GM21529 (cell line): Measurements from ENCODE around the gene ADCY9.
"Not testable (repeated sequence)": the region's sequence is repeated elsewhere in the genome, so short reads cannot be mapped to it uniquely, and the experiment has no call there.

Experiments
- ATAC-seq: cut with Tn5 transposase; IDR thresholded peaks from one replicate; pipeline ENCODE4 v1.9.1; 2021; ENCODE audit not compliant: unreplicated experiment

Gene ADCY9

DNA sequence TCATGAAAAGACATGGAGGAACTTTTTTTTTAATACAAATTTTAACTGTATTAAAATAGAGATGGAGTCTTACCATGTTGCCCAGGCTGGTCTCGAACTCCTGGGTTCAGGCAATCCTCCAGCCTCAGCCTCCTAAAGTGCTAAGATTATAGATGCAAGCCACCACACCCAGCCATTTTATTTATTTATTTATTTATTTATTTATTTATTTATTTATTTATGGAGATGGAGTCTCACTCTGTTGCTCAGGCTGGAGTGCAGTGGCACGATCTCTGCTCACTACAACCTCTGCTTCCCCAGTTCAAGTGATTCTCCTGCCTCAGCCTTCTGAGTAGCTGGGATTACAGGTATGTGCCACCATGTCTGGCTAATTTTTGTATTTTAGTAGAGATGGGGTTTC is 189.1 kb downstream of the ADCY9 start:
- ATAC-seq: not testable (repeated sequence)

DNA sequence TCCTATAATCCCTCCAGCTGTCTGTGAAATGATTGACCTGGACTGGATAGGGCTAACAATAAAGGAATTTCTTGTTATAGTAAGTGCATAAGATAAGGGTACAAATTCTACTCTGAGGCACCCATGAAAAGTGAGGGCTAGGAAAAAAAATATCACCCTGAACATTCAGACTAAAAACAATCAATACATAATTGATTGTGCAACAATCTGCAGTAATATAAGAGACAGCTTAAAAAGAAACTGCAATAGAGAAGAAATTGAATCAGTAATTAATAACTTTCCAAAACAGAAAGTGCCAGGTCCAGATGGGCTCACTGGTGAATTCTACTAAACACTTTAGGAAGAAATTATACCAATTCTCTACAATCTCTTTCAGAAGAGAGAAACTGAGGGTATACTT is 191.5 kb downstream of the ADCY9 start:
- no peak for ATAC-seq

DNA sequence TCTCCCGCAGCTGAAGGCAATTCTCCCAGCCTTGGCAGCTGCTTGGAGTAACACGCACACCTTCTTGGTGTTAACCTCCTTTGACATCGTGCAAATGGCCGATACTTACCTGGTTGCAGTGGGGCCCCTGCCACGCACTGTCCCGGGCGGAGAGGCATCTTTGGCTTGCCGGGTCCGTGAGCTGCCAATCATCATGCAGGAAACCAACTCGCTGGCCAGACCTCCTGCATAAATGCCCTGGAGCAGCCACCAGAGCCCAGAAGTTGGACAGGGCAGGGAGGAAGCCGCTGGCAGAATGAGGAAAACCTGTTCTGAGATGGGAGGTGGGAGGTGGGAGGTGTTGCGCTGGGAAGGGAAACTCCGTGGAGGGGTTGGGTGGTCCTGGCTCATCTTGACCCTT is 194.0 kb downstream of the ADCY9 start:
- ATAC-seq: no peak

DNA sequence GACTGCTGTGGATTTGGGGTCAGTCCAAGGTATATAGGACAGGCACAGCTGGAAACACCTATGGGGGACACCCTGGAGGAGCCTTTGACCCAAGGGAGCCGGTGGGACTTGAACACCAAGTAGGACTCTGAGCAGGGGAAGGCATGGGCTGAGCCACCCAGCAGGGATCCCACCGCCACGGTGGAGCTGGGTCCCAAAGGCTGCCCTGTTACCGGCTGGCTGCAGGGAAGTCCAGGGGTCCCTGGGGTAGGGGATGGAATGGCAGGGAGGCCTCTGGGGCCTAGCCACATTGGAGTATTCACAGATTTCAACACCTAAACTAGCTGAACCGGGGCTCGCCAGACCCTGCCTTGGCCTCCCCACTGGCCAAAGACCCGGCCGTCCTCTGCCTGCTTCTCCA is 196.0 kb downstream of the ADCY9 start:
- ATAC-seq: no peak

DNA sequence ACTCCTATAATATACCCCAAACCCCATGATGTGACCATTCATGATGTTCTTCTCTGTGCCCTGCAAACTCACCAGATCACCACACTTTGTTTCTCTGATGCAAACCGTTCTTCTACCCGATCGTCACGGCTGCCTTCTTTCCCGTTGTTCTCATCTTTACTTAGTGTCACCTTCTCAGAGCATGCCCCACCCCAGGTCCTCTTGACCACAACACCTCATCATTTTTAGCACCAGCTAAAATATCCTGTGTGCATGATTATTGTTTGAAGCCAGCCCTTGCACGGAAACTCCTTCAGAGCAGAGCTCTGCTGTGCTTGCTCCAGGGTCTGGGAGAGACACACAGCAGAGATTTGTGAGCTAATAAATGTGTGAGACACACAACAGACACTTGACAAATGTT is 196.8 kb downstream of the ADCY9 start:
- ATAC-seq: no peak

DNA sequence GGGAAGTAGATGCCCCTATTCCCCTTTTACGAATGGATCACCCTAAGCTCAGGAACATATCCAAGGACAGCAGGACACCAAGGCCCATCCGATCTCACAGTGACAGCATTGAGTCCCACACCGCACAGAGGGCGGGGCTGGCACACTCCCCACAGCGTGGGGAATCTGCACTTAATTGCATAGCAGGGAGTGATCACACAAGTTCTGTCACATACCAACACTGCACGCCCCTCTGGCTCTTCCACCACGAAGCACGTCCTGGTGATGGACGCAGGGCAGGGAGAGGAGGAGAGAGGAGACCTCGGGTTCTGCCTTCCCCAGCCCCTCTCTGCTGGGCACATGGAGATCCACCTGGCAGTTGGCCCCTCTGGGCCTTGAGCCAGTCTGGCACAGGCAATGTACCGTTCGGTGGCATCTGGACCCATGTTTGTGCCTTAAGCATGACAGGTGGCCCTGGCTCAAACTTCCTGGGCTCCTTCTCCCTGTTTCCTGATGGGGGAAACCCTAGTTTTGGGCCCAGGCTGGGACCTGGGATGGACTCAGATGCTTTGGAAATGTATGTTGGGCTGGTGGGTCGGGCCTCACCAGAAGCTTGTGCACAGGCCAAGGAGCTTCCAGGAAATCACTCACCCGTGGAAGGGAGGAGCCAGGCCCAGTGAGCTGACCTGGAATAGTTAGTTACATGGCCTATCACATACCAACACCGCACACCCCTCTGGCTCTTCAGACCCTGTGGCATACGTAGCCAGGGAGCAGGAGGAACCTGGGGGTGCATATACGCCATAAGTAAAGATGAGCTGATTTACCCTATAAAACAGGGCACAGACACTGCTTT is 200.6 kb downstream of the ADCY9 start:
- ATAC-seq: no peak

DNA sequence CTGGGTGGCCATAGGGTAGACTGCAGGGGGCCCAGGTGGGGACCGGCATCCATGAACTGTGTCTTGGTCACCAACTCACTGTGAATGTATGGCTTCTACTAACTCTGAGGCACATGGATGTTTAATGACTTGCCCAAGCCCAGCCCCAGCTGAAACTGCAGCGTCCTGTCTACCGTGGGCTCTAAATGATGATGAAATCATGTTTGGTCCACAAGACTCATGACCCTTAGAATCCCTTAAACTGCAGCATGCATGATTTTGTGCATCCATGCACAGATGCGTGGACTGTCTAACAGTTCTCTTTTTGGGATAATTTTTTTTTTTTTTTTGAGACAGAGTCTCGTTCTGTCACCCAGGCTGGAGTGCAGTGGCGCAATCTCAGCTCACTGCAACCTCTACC is 203.3 kb downstream of the ADCY9 start:
- no peak for ATAC-seq
